ENCODE measurements around the gene CLCNKA.

CLCNKA gene

DNA sequence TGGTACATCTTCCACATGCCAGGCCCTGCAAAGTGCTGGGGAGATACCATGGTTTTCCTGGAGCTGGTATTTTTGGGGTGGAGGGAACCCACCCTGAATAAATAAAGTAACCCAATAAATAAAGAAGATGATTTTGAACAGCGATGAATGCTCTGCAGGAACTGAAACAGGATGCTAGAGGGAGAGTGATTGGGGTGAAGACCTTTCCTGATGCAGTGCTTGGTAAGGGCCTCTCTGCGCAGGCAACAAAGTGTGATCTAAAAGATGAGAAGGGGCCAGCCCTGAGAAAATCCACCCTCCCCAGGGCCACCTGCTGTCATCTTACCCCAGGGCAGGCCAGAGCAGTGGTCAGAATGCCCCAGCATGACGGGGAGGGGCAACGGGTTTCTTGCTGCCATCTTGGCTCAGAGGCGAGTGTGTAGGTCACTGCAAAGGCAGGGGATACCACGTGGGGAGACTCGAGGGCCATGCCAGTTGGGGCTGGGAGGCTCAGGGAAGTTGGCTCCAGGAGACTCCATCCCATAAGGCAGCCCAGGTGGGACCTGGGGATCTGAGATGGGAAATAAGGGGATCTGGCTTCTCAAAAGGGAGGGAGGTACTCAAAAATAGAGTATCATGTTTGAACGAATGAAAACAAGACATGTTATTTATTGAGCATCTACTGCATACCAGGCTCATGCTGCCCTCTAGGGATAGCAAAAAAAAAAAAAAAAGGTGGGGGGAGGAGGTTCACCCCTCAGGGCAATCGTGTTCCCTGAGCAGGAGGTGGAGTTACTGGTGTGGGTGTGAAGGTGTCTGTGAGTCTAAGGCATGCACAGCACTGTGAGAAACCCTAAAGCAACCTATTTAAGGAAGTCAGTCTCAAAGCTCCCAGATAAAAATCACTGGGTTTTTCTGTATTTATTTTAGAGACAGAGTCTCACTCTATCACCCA lies 15.0 kb upstream of the CLCNKA start:
- no peak for DNase-seq (ENCODE audit: low read depth)
- no peak for TF ChIP-seq MYC (IDR thresholded peaks at IDR 0.05; ENCODE audit: low read depth, low read length)
- TF ChIP-seq POLR2A (IDR thresholded peaks at IDR 0.05; ENCODE audit: extremely low read depth, insufficient read length) = no peak
- no peak overlapping the region for H3K4me3 ChIP-seq (ENCODE audit: low read depth, low read length)

DNA sequence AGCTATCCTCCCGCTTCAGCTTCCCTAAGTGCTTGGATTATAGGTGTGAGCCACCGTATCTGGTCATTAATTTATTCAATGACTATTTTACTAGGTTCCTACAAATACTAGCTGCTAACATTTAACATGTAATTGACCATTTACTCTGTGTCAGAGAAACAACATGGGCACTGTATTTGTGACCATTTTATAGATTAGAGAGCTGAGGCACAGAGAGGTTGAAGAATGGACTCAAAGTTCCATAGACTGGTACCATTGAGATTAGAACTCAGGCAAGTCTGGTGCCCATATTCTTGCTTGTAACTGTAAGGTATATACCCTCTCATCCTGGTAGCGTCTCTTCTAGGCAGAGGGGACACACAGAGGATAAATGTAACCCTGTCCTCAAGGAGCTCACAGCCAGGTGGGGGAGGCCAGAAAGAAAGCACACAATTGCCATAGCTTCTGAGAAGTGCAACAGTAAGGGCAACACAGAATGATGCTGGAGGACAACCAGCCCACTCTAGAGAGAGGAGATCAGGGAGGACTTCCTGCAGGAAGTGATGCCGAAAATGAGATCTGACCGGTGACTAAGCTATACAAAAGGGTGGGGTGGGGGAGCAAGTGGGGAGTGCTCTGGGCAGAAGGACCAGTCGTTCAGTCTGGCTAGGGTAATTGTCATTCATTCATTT lies 14.0 kb upstream of the CLCNKA start:
- DNase-seq (ENCODE audit: low read depth) = no peak
- TF ChIP-seq POLR2A (IDR thresholded peaks at IDR 0.05; ENCODE audit: extremely low read depth, insufficient read length) (no peak), MYC (IDR thresholded peaks at IDR 0.05; ENCODE audit: low read depth, low read length) (no peak)
- TF ChIP-seq, protein P1, sequence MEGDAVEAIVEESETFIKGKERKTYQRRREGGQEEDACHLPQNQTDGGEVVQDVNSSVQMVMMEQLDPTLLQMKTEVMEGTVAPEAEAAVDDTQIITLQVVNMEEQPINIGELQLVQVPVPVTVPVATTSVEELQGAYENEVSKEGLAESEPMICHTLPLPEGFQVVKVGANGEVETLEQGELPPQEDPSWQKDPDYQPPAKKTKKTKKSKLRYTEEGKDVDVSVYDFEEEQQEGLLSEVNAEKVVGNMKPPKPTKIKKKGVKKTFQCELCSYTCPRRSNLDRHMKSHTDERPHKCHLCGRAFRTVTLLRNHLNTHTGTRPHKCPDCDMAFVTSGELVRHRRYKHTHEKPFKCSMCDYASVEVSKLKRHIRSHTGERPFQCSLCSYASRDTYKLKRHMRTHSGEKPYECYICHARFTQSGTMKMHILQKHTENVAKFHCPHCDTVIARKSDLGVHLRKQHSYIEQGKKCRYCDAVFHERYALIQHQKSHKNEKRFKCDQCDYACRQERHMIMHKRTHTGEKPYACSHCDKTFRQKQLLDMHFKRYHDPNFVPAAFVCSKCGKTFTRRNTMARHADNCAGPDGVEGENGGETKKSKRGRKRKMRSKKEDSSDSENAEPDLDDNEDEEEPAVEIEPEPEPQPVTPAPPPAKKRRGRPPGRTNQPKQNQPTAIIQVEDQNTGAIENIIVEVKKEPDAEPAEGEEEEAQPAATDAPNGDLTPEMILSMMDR (IDR thresholded peaks at IDR 0.05; ENCODE audit: low read depth, low read length) = no peak
- TF ChIP-seq, protein P2, sequence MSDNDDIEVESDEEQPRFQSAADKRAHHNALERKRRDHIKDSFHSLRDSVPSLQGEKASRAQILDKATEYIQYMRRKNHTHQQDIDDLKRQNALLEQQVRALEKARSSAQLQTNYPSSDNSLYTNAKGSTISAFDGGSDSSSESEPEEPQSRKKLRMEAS (IDR thresholded peaks at IDR 0.05; ENCODE audit: low read depth, low read length) = no peak
- H3K4me3 ChIP-seq (ENCODE audit: low read depth, low read length) = no peak overlapping the region

DNA sequence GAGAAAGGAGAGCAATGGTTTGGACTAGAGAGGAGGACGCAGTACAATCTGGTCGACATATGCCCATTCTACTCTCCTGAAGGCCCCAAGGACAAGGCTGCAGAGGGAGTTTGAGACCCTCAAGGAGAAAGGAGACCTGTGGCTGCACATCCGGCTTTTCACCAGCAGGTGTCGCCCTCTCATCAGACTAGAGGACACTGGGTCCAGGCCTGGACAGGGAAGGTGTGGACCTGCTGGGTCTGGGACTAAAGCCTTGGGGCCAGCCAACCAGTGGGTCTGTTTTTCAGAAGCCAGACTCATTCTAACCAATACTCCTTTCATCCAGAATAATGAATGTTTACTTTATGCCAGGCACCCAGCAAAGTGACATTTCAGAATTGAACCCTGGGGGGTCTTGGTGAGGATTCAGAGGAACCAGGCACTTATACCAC lies 12.8 kb upstream of the CLCNKA start:
- DNase-seq (ENCODE audit: low read depth) = peak; percentile 72
- TF ChIP-seq, protein P1 (IDR thresholded peaks at IDR 0.05; ENCODE audit: low read depth, low read length) = peak; percentile 97
- TF ChIP-seq, protein P2 (IDR thresholded peaks at IDR 0.05; ENCODE audit: low read depth, low read length) = 0 out of 2 replicates have a peak, but pooled peaks have one; percentile 13
- no peak for TF ChIP-seq POLR2A (IDR thresholded peaks at IDR 0.05; ENCODE audit: extremely low read depth, insufficient read length)
- TF ChIP-seq MYC (IDR thresholded peaks at IDR 0.05; ENCODE audit: low read depth, low read length) = peak; percentile 48
- H3K4me3 ChIP-seq (ENCODE audit: low read depth, low read length) = no peak overlapping the region

DNA sequence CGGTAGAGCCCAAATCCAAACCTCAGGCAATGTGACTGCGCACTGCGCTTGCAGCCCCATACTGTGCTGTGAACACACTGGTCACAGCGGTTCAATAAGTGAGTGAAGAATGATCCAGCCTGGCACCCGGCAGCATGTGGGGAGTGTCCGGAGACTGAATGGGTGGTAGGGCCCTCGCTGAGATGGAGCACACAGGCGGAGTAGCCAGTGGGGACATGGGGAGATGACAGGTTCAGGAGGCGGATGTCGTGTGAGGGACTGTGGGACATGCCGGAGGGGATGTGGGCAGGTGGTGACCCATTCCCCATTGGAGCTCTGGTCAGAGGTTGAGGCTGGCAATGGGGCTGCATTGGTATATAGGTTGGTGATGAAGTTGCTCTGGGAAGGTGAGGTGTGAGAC lies 12.2 kb upstream of the CLCNKA start:
- TF ChIP-seq POLR2A (IDR thresholded peaks at IDR 0.05; ENCODE audit: extremely low read depth, insufficient read length) (no peak), MYC (IDR thresholded peaks at IDR 0.05; ENCODE audit: low read depth, low read length) (no peak)
- TF ChIP-seq, protein P2 (IDR thresholded peaks at IDR 0.05; ENCODE audit: low read depth, low read length) = no peak
- TF ChIP-seq, protein P1 (IDR thresholded peaks at IDR 0.05; ENCODE audit: low read depth, low read length) = no peak
- no peak for DNase-seq (ENCODE audit: low read depth)
- no peak overlapping the region for H3K4me3 ChIP-seq (ENCODE audit: low read depth, low read length)

DNA sequence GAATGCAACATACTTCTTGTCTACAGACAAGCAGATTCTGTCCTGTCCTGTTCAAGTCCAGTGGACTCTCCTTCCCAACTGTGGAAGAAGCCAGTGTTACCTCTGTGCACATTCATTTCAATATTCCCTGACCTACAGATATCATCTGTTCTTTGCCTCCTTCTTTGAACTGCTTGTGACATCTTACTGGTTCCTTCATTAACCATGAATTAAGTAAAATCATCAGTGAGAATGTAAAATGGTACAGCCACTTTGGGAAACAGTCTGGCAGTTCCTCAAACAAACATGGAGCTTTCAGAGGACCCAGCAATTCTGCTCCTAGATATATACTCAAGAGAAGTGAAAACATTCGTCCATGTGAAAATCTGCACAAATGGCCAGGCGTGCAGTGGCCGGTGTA lies 11.0 kb upstream of the CLCNKA start:
- no peak overlapping the region for H3K4me3 ChIP-seq (ENCODE audit: low read depth, low read length)
- TF ChIP-seq, protein P1 (IDR thresholded peaks at IDR 0.05; ENCODE audit: low read depth, low read length) = no peak
- TF ChIP-seq MYC (IDR thresholded peaks at IDR 0.05; ENCODE audit: low read depth, low read length) = no peak
- TF ChIP-seq POLR2A (IDR thresholded peaks at IDR 0.05; ENCODE audit: extremely low read depth, insufficient read length) = no peak
- TF ChIP-seq, protein P2 (IDR thresholded peaks at IDR 0.05; ENCODE audit: low read depth, low read length) = no peak
- no peak for DNase-seq (ENCODE audit: low read depth)

Measured in NB4 (cell line).